GM23248 (cell line): Measurements from ENCODE around the gene MDN1.

Experiments
- EZH2 ChIP-seq: fragments of 200-600 bp; sonication (generic); IDR thresholded peaks from 2 replicates; pipeline ENCODE4 v1.6.1; 2018; ENCODE audit warnings: antibody characterized with exemption, mild to moderate bottlenecking; ENCODE audit not compliant: insufficient read depth, poor library complexity, severe bottlenecking
- EZH2phosphoT487 ChIP-seq: fragments of 200-600 bp; sonication (generic); IDR thresholded peaks from 2 replicates; pipeline ENCODE4 v1.6.1; 2018; ENCODE audit warnings: antibody characterized with exemption, moderate library complexity, mild to moderate bottlenecking, low read depth; ENCODE audit not compliant: insufficient read depth

DNA sequence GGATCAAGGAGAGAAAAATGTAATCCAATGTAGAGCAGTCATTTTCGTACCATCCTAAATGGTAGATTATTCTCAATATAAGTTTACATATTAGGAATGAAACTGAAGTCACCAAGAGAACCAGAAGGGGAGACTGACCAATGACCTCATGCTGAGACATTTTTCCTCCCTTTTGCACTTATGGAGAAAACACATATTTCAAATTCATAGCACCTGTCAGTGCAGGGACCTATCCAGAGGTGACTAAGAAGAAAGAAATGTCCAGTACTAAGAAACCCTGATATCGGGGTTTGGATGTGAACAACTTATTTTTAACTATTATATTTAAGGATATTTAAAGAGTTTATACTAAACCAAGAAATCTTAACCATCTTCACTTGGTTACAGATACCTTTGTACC is 164.5 kb downstream of the MDN1 start:
- TF ChIP-seq EZH2phosphoT487 (no peak), EZH2 (no peak)
